Stomach smooth muscle (tissue), 2 donors: Measurements from ENCODE around the gene LRRC32.
A peak's percentile ranks its signal among the peaks of the same experiment; 100 is the strongest.

Source experiments
- H3K27ac ChIP-seq: one replicate; pipeline ENCODE4 v1.7.0; 2013; ENCODE audit warnings: mild to moderate bottlenecking, low read length, inconsistent platforms
- H3K27me3 ChIP-seq, 2 donors: one replicate each; pipeline ENCODE4 v1.7.0; 2013; ENCODE audit warnings: low read length in 2 of 2; ENCODE audit not compliant: insufficient read depth in 2 of 2, control insufficient read depth in 1 of 2
- H3K36me3 ChIP-seq, 2 donors: one replicate each; pipeline ENCODE4 v1.7.0; 2013; ENCODE audit warnings: low read length in 2 of 2; ENCODE audit not compliant: control insufficient read depth in 2 of 2, insufficient read depth in 2 of 2
- H3K4me1 ChIP-seq: one replicate; pipeline ENCODE4 v1.7.0; 2013; ENCODE audit warnings: low read length; ENCODE audit not compliant: control insufficient read depth, insufficient read depth
- H3K4me3 ChIP-seq, 2 donors: one replicate each; pipeline ENCODE4 v1.7.0; 2013; ENCODE audit warnings: low read length in 2 of 2
- H3K9ac ChIP-seq, 2 donors: one replicate each; pipeline ENCODE4 v1.7.0; 2013; ENCODE audit warnings: low read length in 2 of 2, mild to moderate bottlenecking in 1 of 2
- H3K9me3 ChIP-seq, 2 donors: one replicate each; pipeline ENCODE4 v1.7.0; 2013; ENCODE audit warnings: low read length in 2 of 2; ENCODE audit not compliant: control insufficient read depth in 2 of 2
- donor health status: healthy.
- donor health status: Pancreatic carcinoma.

LRRC32 gene

DNA sequence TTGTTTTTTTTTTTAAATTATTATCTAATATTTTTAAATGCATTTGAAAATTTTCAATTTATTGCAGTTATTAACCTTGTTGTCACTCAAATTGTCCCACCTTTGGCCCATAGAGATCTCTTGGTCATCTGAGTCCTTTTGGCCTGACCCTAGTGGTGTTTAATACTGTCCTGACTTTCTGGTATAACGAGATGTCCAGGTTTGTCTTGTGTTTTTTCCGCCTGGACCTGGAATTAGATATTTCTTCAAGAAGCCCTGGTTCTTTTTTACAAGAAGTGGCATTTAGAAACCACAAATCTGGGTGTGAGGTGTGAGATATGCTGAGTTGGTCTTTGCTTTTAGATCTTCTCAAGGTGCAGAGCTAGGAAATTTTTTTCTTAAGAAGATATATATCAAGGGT is 38.1 kb downstream of the LRRC32 start:
- no peaks in the 10 kb centered on the region for H3K27me3 ChIP-seq
- no peaks in the 10 kb centered on the region for H3K9me3 ChIP-seq
- H3K9ac ChIP-seq, result no peak overlapping the region
- H3K36me3 ChIP-seq, result no peaks in the 10 kb centered on the region
- H3K4me1 ChIP-seq, result peaks cover 25% of the 10 kb centered on the region
- no peak overlapping the region for H3K4me3 ChIP-seq
- H3K27ac ChIP-seq, result no peak overlapping the region

DNA sequence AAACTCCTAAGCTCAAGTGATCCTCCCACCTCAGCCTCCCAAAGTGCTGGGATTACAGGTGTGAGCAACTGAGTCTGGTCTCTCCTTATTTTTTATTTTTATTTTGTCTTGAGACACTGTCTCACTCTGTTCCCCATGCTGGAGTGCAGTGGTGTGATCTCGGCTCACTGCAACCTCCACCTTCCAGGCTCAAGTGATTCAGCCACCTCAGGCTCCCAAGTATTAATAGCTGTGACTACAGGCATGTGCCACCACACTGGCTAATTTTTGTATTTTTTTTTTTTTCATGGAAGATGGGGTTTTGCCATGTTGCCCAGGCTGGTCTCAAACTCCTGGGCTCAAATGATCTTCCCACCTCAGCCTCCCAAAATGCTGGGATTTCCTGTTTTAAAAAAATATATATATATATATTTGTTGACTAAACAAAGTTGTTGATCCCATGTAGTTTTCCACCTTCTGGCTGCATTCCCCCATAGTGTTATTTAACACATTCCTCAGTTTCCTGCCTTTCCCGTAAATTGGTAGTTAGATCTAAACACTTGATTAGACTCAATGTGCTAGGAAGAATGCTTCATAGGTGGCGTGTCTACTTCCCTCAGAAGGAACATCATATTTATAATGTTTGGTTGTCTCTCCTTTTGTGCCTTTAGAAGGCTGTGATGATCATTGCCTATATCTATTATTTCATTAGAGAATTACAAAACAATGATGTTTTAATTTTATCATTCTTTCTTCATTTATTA is 38.8 kb downstream of the LRRC32 start:
- Histone ChIP-seq H3K9ac (no peak overlapping the region), H3K36me3 (no peaks in the 10 kb centered on the region), H3K27me3 (no peaks in the 10 kb centered on the region), H3K4me3 (no peak overlapping the region), H3K27ac (no peak overlapping the region), H3K4me1 (peaks cover 22% of the 10 kb centered on the region), H3K9me3 (no peaks in the 10 kb centered on the region)

DNA sequence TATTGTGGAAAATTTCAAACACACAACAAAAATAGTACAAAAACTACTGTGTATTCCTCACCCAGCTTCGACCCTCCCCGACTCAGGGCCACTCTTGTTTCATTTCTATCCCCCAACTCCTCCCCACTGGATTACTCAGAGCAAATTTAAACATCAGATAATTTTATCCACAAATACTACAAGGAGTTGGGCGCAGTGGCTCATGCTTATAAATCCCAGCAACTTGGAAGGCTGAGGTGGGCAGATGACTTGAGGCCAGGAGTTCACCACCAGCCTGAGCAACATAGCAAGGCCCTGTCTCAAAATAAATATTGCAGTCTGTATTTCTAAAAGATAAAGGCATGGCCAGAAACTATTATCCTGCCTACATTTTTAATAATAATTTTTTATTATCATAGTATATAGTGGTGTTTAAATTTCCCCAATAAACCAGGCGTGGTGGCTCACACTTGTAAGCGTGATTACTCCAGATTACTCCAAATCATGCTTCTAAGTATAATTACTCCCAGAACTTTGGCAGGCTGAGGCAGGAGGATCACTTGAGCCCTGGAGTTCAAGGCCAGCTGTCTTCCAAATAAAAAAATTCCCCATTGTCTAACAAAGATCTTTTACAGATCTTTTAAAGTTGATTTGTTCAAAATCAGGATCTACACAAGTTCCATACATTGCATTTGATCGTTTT is 39.8 kb downstream of the LRRC32 start:
- Histone ChIP-seq H3K4me1 (peaks cover 22% of the 10 kb centered on the region), H3K27ac (no peak overlapping the region), H3K4me3 (peak overlapping the region in 1 of 2 donors; percentile 35), H3K9me3 (peaks cover 0 to 7% of the 10 kb centered on the region in 2 donors), H3K27me3 (no peaks in the 10 kb centered on the region), H3K9ac (no peak overlapping the region), H3K36me3 (no peaks in the 10 kb centered on the region)

DNA sequence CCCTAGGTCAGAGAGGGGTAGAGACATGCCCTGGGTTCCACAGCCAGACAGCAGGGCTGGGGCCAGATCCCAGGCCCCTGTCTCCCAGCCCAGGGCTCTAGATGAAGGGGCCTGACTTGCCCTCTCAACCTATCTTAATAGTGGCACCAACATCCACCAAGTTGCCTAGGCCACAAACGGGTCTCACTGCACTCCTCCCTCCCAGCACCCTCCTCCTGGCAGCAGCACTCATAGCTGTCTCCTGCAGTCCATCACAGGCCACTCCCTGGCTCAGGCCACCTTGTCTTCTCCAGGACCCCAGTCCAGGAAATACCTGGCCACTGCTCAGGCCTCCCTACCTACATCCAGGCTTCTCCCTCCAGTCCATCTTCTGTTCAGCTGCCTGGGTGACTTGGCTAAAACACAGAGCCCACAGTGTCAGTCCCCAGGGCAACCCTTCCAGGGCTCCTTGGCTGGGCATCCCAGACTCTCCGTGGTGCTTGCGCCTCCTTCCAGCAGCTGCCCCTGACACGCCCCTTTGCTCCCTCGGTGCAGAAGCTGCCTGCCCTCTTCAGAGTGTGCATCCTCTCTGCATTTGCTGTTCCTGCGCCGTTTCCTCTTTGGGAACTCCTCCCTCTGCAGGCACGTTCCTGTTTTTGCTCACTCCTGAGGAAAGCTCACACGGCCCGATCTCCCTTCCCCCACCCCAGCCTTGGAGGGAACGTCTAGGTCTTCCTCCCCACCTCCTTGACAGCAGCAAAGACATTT is 40.5 kb downstream of the LRRC32 start:
- peak overlapping the region in 1 of 2 donors; percentile 35 for H3K4me3 ChIP-seq
- no peaks in the 10 kb centered on the region for H3K27me3 ChIP-seq
- H3K9me3 ChIP-seq, result peaks cover 0 to 10% of the 10 kb centered on the region in 2 donors
- H3K36me3 ChIP-seq, result no peaks in the 10 kb centered on the region
- H3K27ac ChIP-seq, result peak overlapping the region; percentile 60
- peak overlapping the region in 1 of 2 donors; percentile 15 for H3K9ac ChIP-seq
- H3K4me1 ChIP-seq, result peaks cover 22% of the 10 kb centered on the region

DNA sequence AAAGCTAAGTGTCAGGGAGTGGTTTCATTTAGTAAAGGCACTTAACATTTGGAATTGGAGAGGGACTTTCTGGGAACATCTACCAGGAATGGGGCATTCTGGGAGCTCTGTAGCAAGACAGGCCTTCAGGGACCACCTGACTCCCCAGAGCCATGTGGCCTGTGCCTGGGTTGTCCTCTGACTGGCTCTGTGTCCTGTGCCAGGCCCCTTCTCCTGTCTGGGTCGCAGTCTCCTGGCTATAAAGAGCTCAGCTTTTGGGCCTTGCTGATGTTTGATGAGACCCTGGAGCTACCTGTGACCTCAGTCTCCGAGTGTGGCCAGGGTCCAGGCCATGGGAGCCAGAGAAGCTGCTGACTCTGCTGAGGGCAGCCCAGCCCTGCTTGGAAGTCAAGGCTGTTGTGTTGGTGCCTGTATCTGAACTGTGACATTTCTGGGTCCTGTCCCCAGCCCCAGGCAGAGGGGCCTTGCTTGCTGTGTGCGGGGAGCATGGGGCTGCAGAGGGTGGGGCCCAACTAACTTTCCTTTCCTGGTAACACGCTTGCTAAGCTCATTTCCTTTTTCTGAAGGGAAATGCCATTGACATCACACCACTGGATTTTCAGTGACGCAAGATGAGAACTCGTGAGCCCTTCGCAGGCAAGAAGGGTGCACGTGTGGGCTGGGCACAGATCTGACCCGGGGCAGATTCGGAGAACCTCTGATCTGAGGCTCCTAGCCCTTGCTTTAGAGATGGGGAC is 41.3 kb downstream of the LRRC32 start:
- H3K27ac ChIP-seq, result peak overlapping the region; percentile 60
- peak overlapping the region in 1 of 2 donors; percentile 15 for H3K9ac ChIP-seq

DNA sequence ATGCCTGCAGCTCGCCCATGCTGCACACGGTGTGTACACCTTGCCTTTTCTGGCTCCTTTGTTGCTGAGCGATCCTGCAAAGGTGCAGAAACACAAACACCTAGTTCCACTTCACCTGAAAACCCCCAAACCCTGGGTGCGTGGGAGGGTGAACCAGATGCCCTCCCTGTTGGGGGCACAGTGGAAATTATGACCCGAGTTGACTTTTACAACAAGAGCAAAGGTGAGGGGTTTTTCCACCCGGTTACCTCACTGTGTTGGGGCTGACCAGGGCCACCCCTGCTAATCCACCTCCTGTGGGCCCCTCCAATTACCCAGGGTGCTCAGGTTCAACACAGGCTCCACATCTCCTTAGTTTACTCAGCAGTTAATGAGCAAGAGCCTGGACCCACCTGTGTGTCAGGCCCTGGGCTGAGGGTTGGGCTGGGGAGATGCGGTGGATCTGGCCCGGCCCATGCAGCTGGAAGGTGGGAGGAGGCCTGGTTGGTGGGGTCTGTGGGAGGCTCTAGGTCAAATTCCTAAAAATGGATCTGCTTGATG is 42.1 kb downstream of the LRRC32 start:
- H3K9me3 ChIP-seq, result peaks cover 0 to 10% of the 10 kb centered on the region in 2 donors
- H3K36me3 ChIP-seq, result no peaks in the 10 kb centered on the region
- no peak overlapping the region for H3K4me3 ChIP-seq
- no peaks in the 10 kb centered on the region for H3K27me3 ChIP-seq
- no peak overlapping the region for H3K9ac ChIP-seq
- H3K4me1 ChIP-seq, result peaks cover 19% of the 10 kb centered on the region
- no peak overlapping the region for H3K27ac ChIP-seq

More for the DNA sequence above, 41.3 kb downstream of the LRRC32 start:
- Histone ChIP-seq H3K4me3 (no peak overlapping the region), H3K36me3 (no peaks in the 10 kb centered on the region), H3K4me1 (peaks cover 19% of the 10 kb centered on the region), H3K9me3 (peaks cover 0 to 10% of the 10 kb centered on the region in 2 donors), H3K27me3 (no peaks in the 10 kb centered on the region)

DNA sequence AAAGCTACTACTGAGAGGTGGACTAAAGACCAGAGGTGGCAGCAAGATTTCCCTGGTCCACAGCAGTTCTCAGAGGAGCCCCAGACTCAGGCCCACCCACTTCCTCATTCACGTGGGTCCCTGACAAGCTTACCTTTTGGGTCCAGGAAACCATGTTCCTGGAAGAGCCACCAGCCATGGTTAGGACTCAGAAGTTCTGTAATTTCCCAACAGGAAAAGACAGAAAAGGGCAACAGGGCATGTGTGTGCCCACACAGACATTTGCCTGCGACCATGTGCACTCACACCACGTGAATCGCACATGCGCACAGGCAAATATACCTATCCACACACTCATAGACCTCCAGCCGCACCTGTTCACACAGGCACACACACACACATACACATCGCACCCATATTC is 42.9 kb downstream of the LRRC32 start:
- Histone ChIP-seq H3K4me3 (no peak overlapping the region), H3K9me3 (peaks cover 0 to 10% of the 10 kb centered on the region in 2 donors), H3K36me3 (no peaks in the 10 kb centered on the region), H3K4me1 (peaks cover 19% of the 10 kb centered on the region), H3K27me3 (no peaks in the 10 kb centered on the region), H3K27ac (no peak overlapping the region), H3K9ac (no peak overlapping the region)

DNA sequence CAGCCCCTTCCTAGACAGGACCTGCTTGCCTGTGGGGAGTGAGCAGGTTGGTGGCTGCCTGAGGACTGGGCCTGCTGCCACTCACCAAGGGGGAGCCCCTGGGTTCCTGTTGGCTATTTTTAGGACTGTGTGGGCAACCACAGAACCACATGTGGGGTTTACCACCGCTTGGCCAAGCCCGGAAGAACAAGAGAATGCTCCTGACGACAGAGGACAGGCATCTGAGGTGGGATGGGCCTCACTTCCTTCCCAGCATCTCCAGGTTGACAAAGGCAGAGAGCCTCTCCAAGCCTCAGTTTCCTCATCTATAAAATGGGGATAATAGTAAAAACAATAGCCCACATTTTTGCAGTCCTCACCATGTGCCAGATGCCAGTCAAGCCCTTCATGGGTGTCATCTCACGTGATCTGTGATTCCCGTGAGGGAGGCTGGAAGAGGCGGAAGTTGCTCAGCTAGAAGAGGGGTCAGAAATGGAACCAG is 43.6 kb downstream of the LRRC32 start:
- H3K4me1 ChIP-seq, result peaks cover 19% of the 10 kb centered on the region
- H3K36me3 ChIP-seq, result no peaks in the 10 kb centered on the region
- H3K9ac ChIP-seq, result no peak overlapping the region
- H3K9me3 ChIP-seq, result peaks cover 0 to 10% of the 10 kb centered on the region in 2 donors
- no peak overlapping the region for H3K27ac ChIP-seq
- H3K27me3 ChIP-seq, result no peaks in the 10 kb centered on the region
- no peak overlapping the region for H3K4me3 ChIP-seq

DNA sequence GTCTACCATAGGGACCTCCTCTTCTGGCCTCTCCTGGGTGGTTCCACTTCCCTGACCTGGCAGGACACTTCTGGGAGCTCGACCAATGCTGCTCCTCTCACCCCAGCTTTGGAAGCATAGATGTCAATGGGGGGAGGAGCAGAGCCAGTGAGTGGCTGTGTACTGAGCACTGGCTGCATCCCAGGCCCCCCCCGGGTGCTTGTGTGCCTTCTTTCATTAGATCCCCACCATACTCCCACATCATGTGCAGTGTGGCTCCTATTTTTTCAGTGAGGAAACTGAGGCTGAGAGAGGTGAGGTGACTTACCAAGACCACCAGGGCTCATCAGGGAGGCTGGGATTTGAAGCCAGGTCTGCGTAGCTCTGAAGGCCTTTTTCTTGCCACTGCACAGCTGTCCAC is 44.3 kb downstream of the LRRC32 start:
- H3K36me3 ChIP-seq, result no peaks in the 10 kb centered on the region
- no peaks in the 10 kb centered on the region for H3K27me3 ChIP-seq
- no peak overlapping the region for H3K27ac ChIP-seq
- peaks cover 19% of the 10 kb centered on the region for H3K4me1 ChIP-seq
- H3K9me3 ChIP-seq, result peaks cover 0 to 10% of the 10 kb centered on the region in 2 donors
- no peak overlapping the region for H3K4me3 ChIP-seq
- H3K9ac ChIP-seq, result no peak overlapping the region
